ENCODE results near the gene CACNB2.
"Not testable (repeated sequence)": the region's sequence is repeated elsewhere in the genome, so short reads cannot be mapped to it uniquely, and the experiment has no call there.

CACNB2 gene

DNA sequence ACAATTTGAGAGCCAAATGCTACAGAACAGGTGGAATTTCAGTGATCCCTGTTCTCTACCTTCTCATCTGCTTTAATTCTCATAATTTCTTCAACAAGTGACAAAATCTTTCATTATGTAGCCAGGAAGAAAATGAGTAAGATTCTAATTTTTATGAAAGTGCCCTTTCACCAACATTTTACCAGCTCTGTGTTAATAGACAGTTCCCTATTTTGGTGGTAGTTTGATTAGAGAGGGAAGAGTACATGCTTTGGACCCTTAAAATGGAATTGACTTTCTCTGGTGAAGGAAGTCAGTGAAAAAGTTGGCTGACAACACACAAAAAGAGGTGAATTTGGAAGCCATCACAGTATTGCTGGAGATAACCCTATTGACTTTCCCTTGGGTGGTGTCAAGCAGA lies 61.7 kb downstream of the CACNB2 start:
- no peak for DNase-seq (ENCODE audit: low read depth)

GRCh38 chr10:18202680-18203460 lies 62.6 kb downstream of the CACNB2 start:
- no peak for DNase-seq (ENCODE audit: low read depth)

GRCh38 chr10:18203471-18203870 lies 63.2 kb downstream of the CACNB2 start:
- no peak for DNase-seq (ENCODE audit: low read depth)

DNA sequence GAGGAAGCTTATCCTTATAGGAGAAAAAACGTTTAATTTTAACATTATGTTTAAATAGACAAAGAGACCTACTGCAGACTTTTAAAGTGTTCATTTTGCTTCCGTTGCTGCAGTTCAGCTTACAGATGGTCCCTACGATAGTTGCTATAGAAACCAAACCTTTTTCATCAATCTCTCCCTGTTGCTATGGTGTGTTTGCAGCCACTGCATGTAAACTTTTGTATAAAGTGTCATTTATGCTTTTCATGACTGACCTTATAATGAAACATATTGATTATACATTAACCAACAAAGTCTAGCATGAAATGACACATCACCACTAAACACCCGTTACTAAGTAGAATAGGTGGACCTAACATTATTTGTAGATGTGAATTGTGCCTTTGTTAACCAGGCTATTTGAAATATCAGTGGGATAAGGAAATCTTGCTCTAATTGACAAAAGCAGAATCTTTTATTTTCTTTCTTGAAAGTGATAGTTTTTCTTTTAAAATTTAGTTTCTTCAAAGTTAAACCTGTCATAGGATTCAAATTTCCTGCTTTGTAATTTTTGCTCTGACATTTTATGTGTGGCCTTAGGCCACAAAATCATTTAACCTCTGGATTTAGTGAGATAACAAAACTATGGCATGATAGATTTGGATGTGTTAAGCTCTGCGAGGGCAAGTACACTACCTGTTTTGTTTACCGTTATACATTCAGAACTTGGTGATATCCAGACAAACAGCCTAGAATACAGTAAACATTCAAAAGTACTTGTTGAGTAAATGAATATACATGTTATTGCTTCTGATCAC lies 64.0 kb downstream of the CACNB2 start:
- DNase-seq (ENCODE audit: low read depth), result no peak

DNA sequence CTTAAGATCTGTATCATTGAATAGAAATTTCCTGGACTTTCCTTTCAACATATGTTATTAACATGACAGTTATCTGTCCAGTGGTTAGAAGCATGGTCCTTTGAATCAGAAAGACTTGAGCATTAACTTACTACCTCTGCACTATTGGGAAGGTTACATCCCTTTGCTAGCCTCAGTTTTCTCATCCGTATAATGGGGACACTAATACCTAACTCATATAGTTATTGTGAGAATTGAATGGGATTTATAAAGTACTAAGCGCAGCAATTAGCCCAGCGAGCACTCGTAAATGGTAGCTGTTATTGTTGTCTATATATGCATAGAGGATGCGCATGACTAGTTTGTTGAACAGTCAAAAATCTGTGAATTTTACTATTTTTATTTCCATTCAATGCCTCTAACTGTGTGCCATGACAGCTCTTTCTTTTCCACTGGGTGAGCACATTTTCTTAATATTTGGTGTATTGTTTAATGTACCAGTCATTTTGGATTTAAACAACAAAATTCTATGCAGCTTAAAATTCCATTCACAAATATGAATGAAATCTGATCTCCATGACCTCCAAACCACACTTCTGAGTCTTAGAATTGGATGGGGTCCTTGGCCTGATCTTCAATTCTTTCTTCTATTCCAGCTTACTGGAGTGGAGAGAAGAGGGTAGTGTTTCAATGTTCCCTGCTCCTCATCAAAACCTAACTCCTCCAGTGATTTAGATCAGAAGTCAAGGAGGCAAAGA lies 65.0 kb downstream of the CACNB2 start:
- DNase-seq (ENCODE audit: low read depth), result no peak

DNA sequence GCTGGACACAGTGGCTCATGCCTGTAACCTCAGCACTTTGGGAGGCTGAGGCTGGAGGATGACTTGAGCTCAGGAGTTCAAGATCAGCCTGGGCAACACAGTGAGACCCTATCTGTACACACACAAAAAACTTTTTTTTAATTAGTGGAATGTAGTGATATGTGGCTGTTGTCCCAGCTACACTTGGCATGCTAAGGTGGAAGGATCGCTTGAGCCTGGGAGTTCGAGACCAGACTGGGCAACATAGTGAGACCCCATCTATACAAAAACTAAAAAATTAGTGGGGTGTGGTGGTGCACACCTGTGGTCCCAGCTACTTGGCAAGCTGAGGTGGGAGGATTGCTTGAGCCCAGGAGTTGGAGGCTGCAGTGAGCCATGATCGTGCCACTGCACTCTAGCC lies 68.0 kb downstream of the CACNB2 start:
- DNase-seq (ENCODE audit: low read depth), result not testable (repeated sequence)

GRCh38 chr10:18209241-18209640 lies 69.0 kb downstream of the CACNB2 start:
- no peak for DNase-seq (ENCODE audit: low read depth)

- no peak for DNase-seq (ENCODE audit: low read depth)
These were observed 70.5 kb downstream of the CACNB2 start for GRCh38 chr10:18210711-18211110.

DNA sequence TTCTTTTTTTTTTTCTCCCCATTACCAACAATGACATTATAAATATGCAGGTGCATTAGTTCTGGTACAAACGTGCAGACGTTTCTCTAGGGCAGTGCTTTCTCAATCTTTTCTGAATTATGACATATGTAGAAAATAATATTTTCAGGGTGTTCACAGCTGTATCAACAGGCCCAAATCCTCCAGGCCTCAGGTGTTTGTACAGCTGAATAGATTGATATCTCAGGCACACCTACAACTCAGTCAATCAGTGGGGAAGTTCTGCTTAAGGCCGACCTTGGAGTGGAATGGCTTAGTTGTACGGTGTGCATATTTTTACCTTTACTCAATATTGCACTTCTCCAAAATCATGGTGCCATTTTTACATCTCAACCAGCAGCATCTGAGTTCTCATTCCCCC lies 71.6 kb downstream of the CACNB2 start:
- DNase-seq (ENCODE audit: low read depth), result no peak

- DNase-seq (ENCODE audit: low read depth), result no peak
These were observed 73.0 kb downstream of the CACNB2 start for GRCh38 chr10:18213271-18213670.

- DNase-seq (ENCODE audit: low read depth), result no peak
These were observed 74.7 kb downstream of the CACNB2 start for GRCh38 chr10:18214691-18215563.

DNA sequence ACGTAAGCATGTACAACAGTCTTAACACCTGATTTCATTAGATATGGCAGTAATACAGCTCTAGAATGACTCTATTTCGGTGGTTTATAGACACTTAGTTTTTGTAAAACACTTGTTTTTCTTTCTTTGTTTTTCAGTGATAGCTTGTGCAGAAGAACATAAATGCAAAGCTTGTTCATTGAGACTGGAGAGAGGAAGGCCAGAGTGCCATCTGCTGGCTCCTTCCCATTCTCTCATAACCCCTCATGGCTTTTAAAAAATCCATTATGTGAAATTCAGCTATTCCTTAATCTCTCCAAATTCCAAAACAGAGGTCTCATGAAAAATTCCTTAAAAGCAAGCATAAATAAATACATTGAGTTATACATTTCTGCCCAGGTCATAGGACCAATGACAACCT lies 76.3 kb downstream of the CACNB2 start:
- DNase-seq (ENCODE audit: low read depth), result no peak

DNA sequence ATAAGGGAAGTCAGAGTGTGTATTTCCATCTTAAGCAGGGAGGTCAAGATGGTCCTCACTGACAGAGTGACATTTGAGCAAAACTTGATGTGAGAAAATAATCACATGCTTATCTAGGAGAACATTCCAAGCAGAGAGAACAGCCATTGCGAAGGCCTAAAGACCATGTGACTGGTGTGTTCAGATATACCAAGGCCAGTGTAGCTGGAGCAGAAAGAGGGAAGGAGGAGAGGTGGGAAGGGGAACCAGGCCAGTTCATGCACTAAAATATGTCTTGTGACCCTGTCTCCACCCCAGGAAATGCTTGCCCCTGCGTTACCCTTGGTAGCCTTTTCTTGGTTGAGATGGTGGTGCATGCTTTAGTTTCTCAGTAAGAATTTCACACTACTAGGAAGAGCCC lies 77.4 kb downstream of the CACNB2 start:
- no peak for DNase-seq (ENCODE audit: low read depth)

DNA sequence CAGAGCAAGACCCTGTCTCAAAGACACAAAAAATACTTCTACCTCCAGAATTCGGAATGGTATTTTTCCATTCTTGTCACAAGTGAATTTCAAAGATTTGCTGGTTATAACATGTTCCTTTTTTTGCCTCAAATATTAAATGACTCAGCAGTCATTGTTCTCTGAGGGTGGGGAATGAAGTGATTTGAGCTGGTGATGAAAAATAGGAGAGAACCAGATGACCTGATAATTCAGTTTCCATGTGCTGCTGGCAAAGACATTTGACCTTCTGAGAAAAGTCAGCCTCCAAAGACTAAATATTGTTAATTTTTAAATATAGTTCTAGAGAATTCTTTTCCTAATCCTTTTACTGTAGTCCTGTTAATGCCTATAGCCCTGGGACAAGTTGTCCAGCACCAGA lies 78.9 kb downstream of the CACNB2 start:
- no peak for DNase-seq (ENCODE audit: low read depth)

- DNase-seq (ENCODE audit: low read depth), result no peak
These were observed 80.9 kb downstream of the CACNB2 start for GRCh38 chr10:18221123-18221522.

DNA sequence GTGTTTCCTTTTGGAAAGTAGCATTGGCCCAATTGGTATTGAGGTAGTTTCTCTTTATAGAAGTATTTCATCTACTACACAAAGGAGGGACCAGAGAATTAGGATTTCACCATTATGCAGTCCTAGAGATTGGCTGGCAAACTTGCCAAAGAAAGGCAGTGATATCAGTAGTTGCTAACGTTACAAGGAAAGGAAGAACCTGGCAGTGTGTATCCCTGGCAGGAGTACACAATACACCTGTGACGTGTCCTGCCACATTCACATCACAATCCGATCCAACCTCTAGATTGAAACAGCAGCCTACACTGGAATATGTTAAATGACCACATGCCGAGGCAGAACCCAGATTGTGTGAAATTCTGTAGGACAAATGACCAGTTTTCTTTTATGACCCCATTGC lies 81.7 kb downstream of the CACNB2 start:
- no peak for DNase-seq (ENCODE audit: low read depth)

GRCh38 chr10:18222866-18223265 lies 82.6 kb downstream of the CACNB2 start:
- DNase-seq (ENCODE audit: low read depth), result no peak

- DNase-seq (ENCODE audit: low read depth), result no peak
These were observed 83.7 kb downstream of the CACNB2 start for GRCh38 chr10:18223898-18224297.

GRCh38 chr10:18224626-18225445 lies 84.6 kb downstream of the CACNB2 start:
- DNase-seq (ENCODE audit: low read depth), result no peak

DNA sequence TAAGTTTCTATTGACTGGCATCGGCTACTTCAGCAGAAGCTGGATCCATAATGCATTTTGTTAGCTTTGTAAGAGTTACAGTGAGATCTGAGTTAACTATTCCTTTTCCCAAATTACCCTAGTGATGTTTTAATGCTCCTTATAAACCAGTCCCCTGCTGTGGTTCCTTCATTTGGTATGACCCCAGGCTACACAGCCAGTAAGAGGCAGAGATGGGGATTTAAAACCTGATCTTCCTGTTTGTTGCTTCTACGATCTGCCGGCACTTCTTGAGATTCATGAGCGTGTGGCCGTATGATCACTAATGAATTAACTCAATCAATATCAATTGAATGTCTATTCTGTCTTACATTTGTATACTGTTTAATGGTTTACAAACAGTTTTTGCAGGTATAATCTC lies 86.1 kb downstream of the CACNB2 start:
- no peak for DNase-seq (ENCODE audit: low read depth)

DNA sequence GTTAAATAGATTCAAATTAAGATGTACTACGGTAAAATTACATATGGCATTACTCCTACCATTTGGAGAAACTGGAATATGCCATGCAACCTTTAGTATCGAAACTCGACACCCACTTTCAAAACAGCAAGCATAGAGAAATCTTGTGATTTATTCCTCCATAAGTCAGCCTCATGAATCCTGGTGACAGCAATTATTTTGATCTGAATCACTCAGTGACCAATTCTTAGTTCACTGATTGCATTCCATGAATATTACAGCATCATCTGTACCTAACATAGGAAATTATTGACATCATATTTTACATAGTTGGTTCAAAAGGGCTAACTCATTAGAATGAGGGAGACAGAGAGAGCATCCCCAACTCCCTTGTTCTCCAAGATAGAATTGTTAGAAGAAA lies 89.6 kb downstream of the CACNB2 start:
- no peak for DNase-seq (ENCODE audit: low read depth)

All from activated gamma-delta T cell treated with anti-CD3 and anti-CD28 coated beads, Interleukin-2, amount 50 U/mL, for 16 hours (primary cell).